Bronchial epithelial cell (primary cell): ENCODE results near the gene USE1. TPM values are rescaled to one million over a fixed set of nuclear protein-coding genes. Genes with fewer than 3 reads are reported as not detected.

Source experiments
- DNase-seq: peaks from one replicate; pipeline ENCODE4 v3.0.0-alpha.2; 2010; ENCODE audit warnings: low read depth
- FAIRE-seq: peaks from 2 replicates; lab custom pipeline; 2011; peaks lifted over from hg19 to GRCh38; lab: Jason Lieb, UNC
- H3K27me3 ChIP-seq: 2 replicates; pipeline ENCODE4 v1.5.1; 2011; ENCODE audit warnings: low read length; ENCODE audit not compliant: control insufficient read depth, insufficient read depth
- H3K36me3 ChIP-seq: 2 replicates; pipeline ENCODE4 v1.5.1; 2011; ENCODE audit warnings: low read length; ENCODE audit not compliant: control insufficient read depth, insufficient read depth
- H3K4me3 ChIP-seq: 2 replicates; pipeline ENCODE4 v1.5.1; 2011; ENCODE audit warnings: mild to moderate bottlenecking, low read depth, low read length, control low read depth
- CTCF ChIP-seq: IDR thresholded peaks from 2 replicates; pipeline ENCODE4 v1.5.1; 2011; ENCODE audit warnings: mild to moderate bottlenecking, moderate library complexity, low read length, control low read depth, inconsistent platforms; ENCODE audit not compliant: insufficient read depth, severe bottlenecking
- total RNA-seq: library from RNA; depleted of rRNA; stranded (reverse); fragments of >200 nt; gene quantifications from 2 replicates; pipeline ENCODE4 v1.2.1, GENCODE V29; 2014

The USE1 gene
- total RNA-seq, 1 donor from 2014 or later, result 11.8 TPM

- FAIRE-seq (no peak), DNase-seq (peak; percentile 89)
- peak within 1 kb of the TSS; percentile 68 for H3K4me3 ChIP-seq
- no peaks in the 10 kb centered on the region for H3K27me3 ChIP-seq
- peaks cover 4% of the 10 kb centered on the region for H3K36me3 ChIP-seq
- TF ChIP-seq CTCF, result no peak
Measured at GRCh38 chr19:17226002-17226933, 11.1 kb downstream of the USE1 start, which contains the start of gene OCEL1. TSS of gene OCEL1 (plus strand) at chr19:17226226. CDS start at chr19:17226248, 22 bp downstream.

GRCh38 chr19:17227798-17228367 is 12.7 kb downstream of the USE1 start:
- H3K27me3 ChIP-seq, result no peaks in the 10 kb centered on the region
- no peak for FAIRE-seq
- H3K36me3 ChIP-seq, result peaks cover 10% of the 10 kb centered on the region
- TF ChIP-seq CTCF, result no peak
- no peak overlapping the region for H3K4me3 ChIP-seq
- DNase-seq, result no peak

GRCh38 chr19:17229890-17230289 is 14.7 kb downstream of the USE1 start:
- peaks cover 14% of the 10 kb centered on the region for H3K36me3 ChIP-seq
- DNase-seq (no peak), FAIRE-seq (no peak)
- no peak overlapping the region for H3K4me3 ChIP-seq
- TF ChIP-seq CTCF, result no peak
- H3K27me3 ChIP-seq, result no peaks in the 10 kb centered on the region

- Histone ChIP-seq H3K36me3 (peaks cover 16% of the 10 kb centered on the region), H3K27me3 (no peaks in the 10 kb centered on the region), H3K4me3 (no peak overlapping the region)
- DNase-seq, result no peak
- no peak for TF ChIP-seq CTCF
- no peak for FAIRE-seq
Measured at GRCh38 chr19:17232258-17232657, 17.1 kb downstream of the USE1 start.

GRCh38 chr19:17234911-17235299 is 19.7 kb downstream of the USE1 start:
- no peak for FAIRE-seq
- peak; percentile 44 for DNase-seq
- TF ChIP-seq CTCF, result no peak
- H3K4me3 ChIP-seq, result peak overlapping the region; percentile 51
- peaks cover 20% of the 10 kb centered on the region for H3K36me3 ChIP-seq
- H3K27me3 ChIP-seq, result no peaks in the 10 kb centered on the region
